Endothelial cell of umbilical vein (primary cell): Measurements from ENCODE around the gene ZDHHC18. TPM values are rescaled to one million over a fixed set of nuclear protein-coding genes. Genes with fewer than 3 reads are reported as not detected.

Experiments
- BruUV-seq: library from RNA; stranded (reverse); fragments of 400-500 nt; replicated peaks from 2 replicates; lab custom pipeline; 2021; lab: Mats Ljungman, UMichigan
- CTCF ChIA-PET: fragments of 300-600, 350-600 bp; sonication (Branson Sonifier 250); formaldehyde crosslinking; loops from one replicate; lab custom pipeline; 2021; ENCODE audit warnings: antibody characterized with exemption, inconsistent platforms; lab: Charles Lee
- POLR2A ChIA-PET: fragments of 300-600, 350-600 bp; sonication (Branson Sonifier 250); formaldehyde crosslinking; loops from one replicate; lab custom pipeline; 2021; ENCODE audit warnings: antibody characterized with exemption, inconsistent platforms; lab: Charles Lee
- DNase-seq: peaks from one replicate; pipeline ENCODE4 v3.0.0-alpha.2; 2011; ENCODE audit warnings: low read depth, low spot score
- FAIRE-seq: peaks from 2 replicates; lab custom pipeline; 2011; peaks lifted over from hg19 to GRCh38; lab: Jason Lieb, UNC
- H2AFZ ChIP-seq: 2 replicates; pipeline ENCODE4 v1.6.0; 2012; ENCODE audit warnings: low read depth, low read length, control low read depth, inconsistent platforms
- H3K27ac ChIP-seq: 2 replicates; pipeline ENCODE4 v1.5.1; 2011; ENCODE audit warnings: low read depth, mild to moderate bottlenecking, control low read depth, low read length, moderate library complexity; ENCODE audit not compliant: insufficient read depth
- H3K27me3 ChIP-seq, 2 experiments: 2 replicates each; pipeline versions ENCODE4 v1.6.0 to v1.6.1; 2011; ENCODE audit warnings: low read length in 2 of 2, mixed read lengths in 1 of 2; ENCODE audit not compliant: control insufficient read depth in 2 of 2, insufficient read depth in 2 of 2
- H3K36me3 ChIP-seq, 2 experiments: 2 replicates in 1 of 2; 3 replicates in 1 of 2; pipeline ENCODE4 v1.5.1; 2011; ENCODE audit warnings: low read length in 2 of 2, mild to moderate bottlenecking in 1 of 2, moderate library complexity in 1 of 2; ENCODE audit not compliant: control insufficient read depth in 2 of 2, insufficient read depth in 2 of 2; ENCODE audit errors: extremely low read depth in 1 of 2
- H3K4me1 ChIP-seq: 3 replicates; pipeline ENCODE4 v1.5.1; 2011; ENCODE audit warnings: mild to moderate bottlenecking, low read length; ENCODE audit not compliant: control insufficient read depth, insufficient read depth; ENCODE audit errors: extremely low read depth
- H3K4me2 ChIP-seq: 2 replicates; pipeline ENCODE4 v1.6.1; 2011; ENCODE audit warnings: low read length, control low read depth, mixed read lengths; ENCODE audit not compliant: insufficient read depth
- H3K4me3 ChIP-seq, 3 experiments: fragments of 200-600 bp in 1 of 3; sonication (generic), shearing (Covaris generic) in 1 of 3; replicated peaks in 1 of 3; 2 replicates each; pipeline ENCODE4 v1.5.1; 2011 to 2016; ENCODE audit warnings: control low read depth in 3 of 3, low read length in 3 of 3, mild to moderate bottlenecking in 2 of 3, inconsistent platforms in 1 of 3, low read depth in 1 of 3, moderate library complexity in 1 of 3; ENCODE audit not compliant: insufficient read depth in 1 of 3
- H3K79me2 ChIP-seq: 2 replicates; pipeline ENCODE4 v1.6.0; 2012; ENCODE audit warnings: low read length, inconsistent platforms; ENCODE audit not compliant: control insufficient read depth, insufficient read depth
- H3K9ac ChIP-seq: replicated peaks from 2 replicates; pipeline ENCODE3; 2011; ENCODE audit warnings: low read length, control low read depth; ENCODE audit not compliant: insufficient read depth; ENCODE audit errors: extremely low read depth
- H3K9me1 ChIP-seq: replicated peaks from 3 replicates; pipeline ENCODE4 v1.6.0; 2011; ENCODE audit warnings: mild to moderate bottlenecking, low read length; ENCODE audit not compliant: control insufficient read depth, insufficient read depth; ENCODE audit errors: extremely low read depth
- H3K9me3 ChIP-seq: replicated peaks from 2 replicates; pipeline ENCODE4 v1.5.1; 2012; ENCODE audit warnings: low read length, inconsistent platforms; ENCODE audit not compliant: control insufficient read depth, insufficient read depth
- H4K20me1 ChIP-seq: replicated peaks from 2 replicates; pipeline ENCODE3; 2011; ENCODE audit warnings: mild to moderate bottlenecking, low read length; ENCODE audit not compliant: control insufficient read depth, insufficient read depth; ENCODE audit errors: extremely low read depth
- FOS ChIP-seq: IDR thresholded peaks from 2 replicates; pipeline ENCODE4 v1.6.1; 2011; ENCODE audit warnings: mild to moderate bottlenecking, low read length, moderate library complexity, borderline replicate concordance; ENCODE audit not compliant: insufficient read depth
- GATA2 ChIP-seq: IDR thresholded peaks from 2 replicates; pipeline ENCODE4 v1.7.0; 2011; ENCODE audit warnings: low read depth, mild to moderate bottlenecking, moderate library complexity, mixed read lengths, low read length; ENCODE audit not compliant: insufficient read length, insufficient read depth
- JUN ChIP-seq: IDR thresholded peaks from 2 replicates; pipeline ENCODE4 v1.6.1; 2011; ENCODE audit warnings: borderline replicate concordance, low read depth; ENCODE audit not compliant: insufficient read length, insufficient read depth
- POLR2AphosphoS5 ChIP-seq: IDR thresholded peaks from 2 replicates; pipeline ENCODE4 v1.6.1; 2012; ENCODE audit warnings: low read depth, mild to moderate bottlenecking, control low read depth, low read length, moderate library complexity; ENCODE audit not compliant: insufficient read depth
- dilution Hi-C: fragments of 300-500 bp; cut with MboI; formaldehyde crosslinking; loops from one replicate; pipeline ENCODE4 v1.15.0; 2019; ENCODE audit warnings: low sequenced_read_pairs; ENCODE audit not compliant: extremely low pct_ligation_motif_present
- intact Hi-C: fragments of 100-400 bp; cut with micrococcal nuclease; formaldehyde crosslinking; loops from one replicate; pipeline ENCODE4 v1.10.0; 2022
- polyA plus RNA-seq, 4 experiments: library from polyadenylated mRNA; depleted of rRNA in 3 of 4; stranded (reverse) in 3 of 4; unstranded in 1 of 4; fragments of >200 nt; gene quantifications; 2 replicates each; pipeline versions ENCODE4 v1.2.1 to v1.2.3, GENCODE V29; 2011 to 2012; ENCODE audit warnings: missing spikeins in 1 of 4
- total RNA-seq: library from RNA; stranded (reverse); gene quantifications from 2 replicates; pipeline ENCODE4 v1.2.3, GENCODE V29; 2021
- TF ChIP-seq, protein P1 (sequence below), 2 donors: IDR thresholded peaks; 1 replicate in 1 of 2; 2 replicates in 1 of 2; pipeline ENCODE4 v1.5.1; 2011; ENCODE audit warnings: low read length in 2 of 2, mild to moderate bottlenecking in 2 of 2, moderate library complexity in 2 of 2, control low read depth in 1 of 2, inconsistent platforms in 1 of 2, low read depth in 1 of 2; ENCODE audit not compliant: insufficient read depth in 1 of 2; ENCODE audit errors: extremely low read depth in 1 of 2

ZDHHC18 gene
- total and polyA plus RNA-seq, 2 donors (not counting 3 experiments of a cell fraction or from before 2014, with no cell fraction given), result 25.2 to 48.2 TPM

DNA sequence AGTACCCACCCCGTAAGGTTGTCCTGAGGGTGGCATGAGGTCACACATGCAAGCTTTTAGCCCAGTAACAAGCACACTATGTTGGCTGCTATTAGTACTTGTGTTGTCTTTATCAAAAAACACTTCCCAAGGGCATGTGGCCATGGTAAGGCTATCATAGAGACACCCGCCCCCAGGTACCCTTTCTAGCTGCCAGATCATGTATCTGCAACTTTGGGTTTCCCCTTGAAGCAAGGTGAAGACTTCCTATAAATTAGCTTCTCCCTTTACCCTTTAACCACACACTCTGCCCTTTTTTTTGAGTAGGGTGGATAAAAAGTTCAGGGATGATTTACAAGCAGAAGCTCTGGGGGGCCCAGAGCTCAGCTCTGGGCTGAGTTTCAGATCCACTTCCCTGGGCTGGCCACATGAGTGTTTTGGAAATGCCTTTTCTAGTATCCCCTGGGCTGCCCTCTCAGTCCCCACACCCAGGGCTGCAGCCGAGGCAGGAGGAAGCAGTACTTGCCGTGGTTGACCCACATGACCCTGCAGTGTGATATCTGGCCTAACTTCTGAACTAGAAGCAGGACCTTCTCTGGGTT lies 2.0 kb downstream of the ZDHHC18 start:
- no TSS peak for BruUV-seq
- Histone ChIP-seq H3K4me3 (no peak overlapping the region), H3K9ac (no peak overlapping the region), H3K4me2 (no peak overlapping the region), H4K20me1 (no peaks in the 10 kb centered on the region), H3K9me3 (no peaks in the 10 kb centered on the region), H2AFZ (no peak overlapping the region), H3K4me1 (peaks cover 11% of the 10 kb centered on the region), H3K79me2 (peaks cover 26% of the 10 kb centered on the region), H3K27me3 (no peaks in the 10 kb centered on the region), H3K9me1 (no peaks in the 10 kb centered on the region), H3K36me3 (peaks cover 0 to 15% of the 10 kb centered on the region in 2 experiments), H3K27ac (no peak overlapping the region)
- ChIA-PET CTCF (no interaction called here), POLR2A (interaction anchor here (1.1 kb wide), 1 partner anchor 20 kb away, joined by 4 read pairs; no protein-coding TSS in a partner anchor)
- dilution Hi-C loops, result no loop called here
- DNase-seq (no peak), FAIRE-seq (no peak)
- TF ChIP-seq FOS (no peak), GATA2 (no peak), JUN (no peak), POLR2AphosphoS5 (no peak)
- TF ChIP-seq, protein P1, sequence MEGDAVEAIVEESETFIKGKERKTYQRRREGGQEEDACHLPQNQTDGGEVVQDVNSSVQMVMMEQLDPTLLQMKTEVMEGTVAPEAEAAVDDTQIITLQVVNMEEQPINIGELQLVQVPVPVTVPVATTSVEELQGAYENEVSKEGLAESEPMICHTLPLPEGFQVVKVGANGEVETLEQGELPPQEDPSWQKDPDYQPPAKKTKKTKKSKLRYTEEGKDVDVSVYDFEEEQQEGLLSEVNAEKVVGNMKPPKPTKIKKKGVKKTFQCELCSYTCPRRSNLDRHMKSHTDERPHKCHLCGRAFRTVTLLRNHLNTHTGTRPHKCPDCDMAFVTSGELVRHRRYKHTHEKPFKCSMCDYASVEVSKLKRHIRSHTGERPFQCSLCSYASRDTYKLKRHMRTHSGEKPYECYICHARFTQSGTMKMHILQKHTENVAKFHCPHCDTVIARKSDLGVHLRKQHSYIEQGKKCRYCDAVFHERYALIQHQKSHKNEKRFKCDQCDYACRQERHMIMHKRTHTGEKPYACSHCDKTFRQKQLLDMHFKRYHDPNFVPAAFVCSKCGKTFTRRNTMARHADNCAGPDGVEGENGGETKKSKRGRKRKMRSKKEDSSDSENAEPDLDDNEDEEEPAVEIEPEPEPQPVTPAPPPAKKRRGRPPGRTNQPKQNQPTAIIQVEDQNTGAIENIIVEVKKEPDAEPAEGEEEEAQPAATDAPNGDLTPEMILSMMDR (IDR thresholded peaks at IDR 0.05; ENCODE audit: extremely low read depth in 1 of 2, insufficient read depth in 1 of 2, low read depth in 1 of 2, low read length in 2 of 2), result no peak
- intact Hi-C loops, result no loop called here
